GM21825 (cell line): Measurements from ENCODE around the gene LCE3B.

ENCODE experiments used
- ATAC-seq: cut with Tn5 transposase; IDR thresholded peaks from one replicate; pipeline ENCODE4 v1.9.1; 2021; ENCODE audit warnings: mild to moderate bottlenecking, moderate library complexity; ENCODE audit not compliant: unreplicated experiment

LCE3B gene

GRCh38 chr1:152657677-152658076, 44.1 kb downstream of the LCE3B start:
- no peak for ATAC-seq

GRCh38 chr1:152658649-152659048, 45.0 kb downstream of the LCE3B start:
- ATAC-seq = no peak

- ATAC-seq = no peak
These were observed 49.5 kb downstream of the LCE3B start, which contains the start of gene LCE2D for GRCh38 chr1:152663098-152663497. TSS of gene LCE2D (plus strand) at chr1:152663380. CDS start at chr1:152664106, 726 bp downstream.
